NCI-H2107 (cell line): ENCODE results near the gene AP2A2.
"Not testable (repeated sequence)": the region's sequence is repeated elsewhere in the genome, so short reads cannot be mapped to it uniquely, and the experiment has no call there.

Experiments
- DNase-seq: peaks from one replicate; lab custom pipeline; 2025; lab: John Stamatoyannopoulos, UW

AP2A2 gene

GRCh38 chr11:954392-955153, 28.9 kb downstream of the AP2A2 start:
- no peak for DNase-seq

- DNase-seq = no peak
These were observed 29.7 kb downstream of the AP2A2 start for GRCh38 chr11:955154-956063.

GRCh38 chr11:957212-957920, 31.7 kb downstream of the AP2A2 start:
- DNase-seq = no peak

GRCh38 chr11:958101-958500, 32.4 kb downstream of the AP2A2 start:
- DNase-seq = no peak

- no peak for DNase-seq
These were observed 33.4 kb downstream of the AP2A2 start for GRCh38 chr11:959027-959426.

GRCh38 chr11:959608-960007, 33.9 kb downstream of the AP2A2 start:
- no peak for DNase-seq

GRCh38 chr11:961310-961920, 35.7 kb downstream of the AP2A2 start:
- not testable (repeated sequence) for DNase-seq

- DNase-seq = no peak
These were observed 36.3 kb downstream of the AP2A2 start for GRCh38 chr11:961921-962320.

- no peak for DNase-seq
These were observed 37.0 kb downstream of the AP2A2 start for GRCh38 chr11:962688-963087.

GRCh38 chr11:963852-964251, 38.2 kb downstream of the AP2A2 start:
- DNase-seq = no peak

- no peak for DNase-seq
These were observed 39.6 kb downstream of the AP2A2 start for GRCh38 chr11:965206-965775.

- no peak for DNase-seq
These were observed 42.5 kb downstream of the AP2A2 start for GRCh38 chr11:967995-968751.

- DNase-seq = no peak
These were observed 43.2 kb downstream of the AP2A2 start for GRCh38 chr11:968822-969221.

GRCh38 chr11:969651-970205, 44.1 kb downstream of the AP2A2 start:
- no peak for DNase-seq

- DNase-seq = no peak
These were observed 44.7 kb downstream of the AP2A2 start for GRCh38 chr11:970319-970871.

GRCh38 chr11:971092-971690, 45.5 kb downstream of the AP2A2 start:
- no peak for DNase-seq

- no peak for DNase-seq
These were observed 46.2 kb downstream of the AP2A2 start for GRCh38 chr11:971731-972365.

- no peak for DNase-seq
These were observed 47.0 kb downstream of the AP2A2 start for GRCh38 chr11:972523-973211.

GRCh38 chr11:973237-973636, 47.6 kb downstream of the AP2A2 start:
- no peak for DNase-seq
